ENCODE data around the gene CLPTM1L.

- TF ChIP-seq, protein P1, sequence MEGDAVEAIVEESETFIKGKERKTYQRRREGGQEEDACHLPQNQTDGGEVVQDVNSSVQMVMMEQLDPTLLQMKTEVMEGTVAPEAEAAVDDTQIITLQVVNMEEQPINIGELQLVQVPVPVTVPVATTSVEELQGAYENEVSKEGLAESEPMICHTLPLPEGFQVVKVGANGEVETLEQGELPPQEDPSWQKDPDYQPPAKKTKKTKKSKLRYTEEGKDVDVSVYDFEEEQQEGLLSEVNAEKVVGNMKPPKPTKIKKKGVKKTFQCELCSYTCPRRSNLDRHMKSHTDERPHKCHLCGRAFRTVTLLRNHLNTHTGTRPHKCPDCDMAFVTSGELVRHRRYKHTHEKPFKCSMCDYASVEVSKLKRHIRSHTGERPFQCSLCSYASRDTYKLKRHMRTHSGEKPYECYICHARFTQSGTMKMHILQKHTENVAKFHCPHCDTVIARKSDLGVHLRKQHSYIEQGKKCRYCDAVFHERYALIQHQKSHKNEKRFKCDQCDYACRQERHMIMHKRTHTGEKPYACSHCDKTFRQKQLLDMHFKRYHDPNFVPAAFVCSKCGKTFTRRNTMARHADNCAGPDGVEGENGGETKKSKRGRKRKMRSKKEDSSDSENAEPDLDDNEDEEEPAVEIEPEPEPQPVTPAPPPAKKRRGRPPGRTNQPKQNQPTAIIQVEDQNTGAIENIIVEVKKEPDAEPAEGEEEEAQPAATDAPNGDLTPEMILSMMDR (conservative IDR thresholded peaks at IDR 0.05; ENCODE audit: low read length) = no peak
- TF ChIP-seq EZH2phosphoT487 (IDR thresholded peaks at IDR 0.05; ENCODE audit: borderline replicate concordance, low read depth, low read length) = no peak
These were observed 7.3 kb downstream of the CLPTM1L start for GRCh38 chr5:1337489-1338195.
